ENCODE measurements around the gene DAB2.

DNA sequence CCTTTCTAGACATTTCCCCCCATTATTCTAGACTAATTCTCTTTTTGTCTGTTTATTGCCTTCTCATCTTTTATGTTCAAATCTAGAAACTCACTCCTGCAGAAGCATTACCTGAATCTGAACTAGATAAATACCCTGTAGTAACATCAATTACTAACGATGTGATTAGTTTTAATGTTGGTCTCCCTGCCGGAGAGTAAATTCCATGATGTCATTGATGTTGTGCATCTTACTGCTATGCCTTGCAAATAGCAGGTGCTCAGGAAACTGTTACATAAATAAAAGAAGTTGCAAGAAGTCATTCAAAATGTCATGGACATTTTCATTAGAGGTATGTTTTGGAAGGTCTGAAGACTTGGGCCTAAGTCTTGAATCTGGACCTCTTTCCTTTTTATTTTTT lies 37.5 kb downstream of the DAB2 start:
- TF ChIP-seq, protein P1, sequence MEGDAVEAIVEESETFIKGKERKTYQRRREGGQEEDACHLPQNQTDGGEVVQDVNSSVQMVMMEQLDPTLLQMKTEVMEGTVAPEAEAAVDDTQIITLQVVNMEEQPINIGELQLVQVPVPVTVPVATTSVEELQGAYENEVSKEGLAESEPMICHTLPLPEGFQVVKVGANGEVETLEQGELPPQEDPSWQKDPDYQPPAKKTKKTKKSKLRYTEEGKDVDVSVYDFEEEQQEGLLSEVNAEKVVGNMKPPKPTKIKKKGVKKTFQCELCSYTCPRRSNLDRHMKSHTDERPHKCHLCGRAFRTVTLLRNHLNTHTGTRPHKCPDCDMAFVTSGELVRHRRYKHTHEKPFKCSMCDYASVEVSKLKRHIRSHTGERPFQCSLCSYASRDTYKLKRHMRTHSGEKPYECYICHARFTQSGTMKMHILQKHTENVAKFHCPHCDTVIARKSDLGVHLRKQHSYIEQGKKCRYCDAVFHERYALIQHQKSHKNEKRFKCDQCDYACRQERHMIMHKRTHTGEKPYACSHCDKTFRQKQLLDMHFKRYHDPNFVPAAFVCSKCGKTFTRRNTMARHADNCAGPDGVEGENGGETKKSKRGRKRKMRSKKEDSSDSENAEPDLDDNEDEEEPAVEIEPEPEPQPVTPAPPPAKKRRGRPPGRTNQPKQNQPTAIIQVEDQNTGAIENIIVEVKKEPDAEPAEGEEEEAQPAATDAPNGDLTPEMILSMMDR (IDR thresholded peaks at IDR 0.05; ENCODE audit: poor library complexity, severe bottlenecking) = no peak
- TF ChIP-seq MXI1 (conservative IDR thresholded peaks at IDR 0.05; ENCODE audit: poor library complexity, severe bottlenecking) (no peak), EZH2 (IDR thresholded peaks at IDR 0.05; ENCODE audit: borderline replicate concordance, insufficient read depth, low read length, poor library complexity, severe bottlenecking) (no peak), EP300 (conservative IDR thresholded peaks at IDR 0.05; ENCODE audit: poor library complexity, severe bottlenecking) (no peak), POLR2AphosphoS5 (IDR thresholded peaks at IDR 0.05) (no peak), SMC3 (conservative IDR thresholded peaks at IDR 0.05; ENCODE audit: poor library complexity) (no peak), TAF1 (IDR thresholded peaks at IDR 0.05; ENCODE audit: low read depth) (no peak), RAD21 (conservative IDR thresholded peaks at IDR 0.05) (no peak)
- TF ChIP-seq, protein P2, sequence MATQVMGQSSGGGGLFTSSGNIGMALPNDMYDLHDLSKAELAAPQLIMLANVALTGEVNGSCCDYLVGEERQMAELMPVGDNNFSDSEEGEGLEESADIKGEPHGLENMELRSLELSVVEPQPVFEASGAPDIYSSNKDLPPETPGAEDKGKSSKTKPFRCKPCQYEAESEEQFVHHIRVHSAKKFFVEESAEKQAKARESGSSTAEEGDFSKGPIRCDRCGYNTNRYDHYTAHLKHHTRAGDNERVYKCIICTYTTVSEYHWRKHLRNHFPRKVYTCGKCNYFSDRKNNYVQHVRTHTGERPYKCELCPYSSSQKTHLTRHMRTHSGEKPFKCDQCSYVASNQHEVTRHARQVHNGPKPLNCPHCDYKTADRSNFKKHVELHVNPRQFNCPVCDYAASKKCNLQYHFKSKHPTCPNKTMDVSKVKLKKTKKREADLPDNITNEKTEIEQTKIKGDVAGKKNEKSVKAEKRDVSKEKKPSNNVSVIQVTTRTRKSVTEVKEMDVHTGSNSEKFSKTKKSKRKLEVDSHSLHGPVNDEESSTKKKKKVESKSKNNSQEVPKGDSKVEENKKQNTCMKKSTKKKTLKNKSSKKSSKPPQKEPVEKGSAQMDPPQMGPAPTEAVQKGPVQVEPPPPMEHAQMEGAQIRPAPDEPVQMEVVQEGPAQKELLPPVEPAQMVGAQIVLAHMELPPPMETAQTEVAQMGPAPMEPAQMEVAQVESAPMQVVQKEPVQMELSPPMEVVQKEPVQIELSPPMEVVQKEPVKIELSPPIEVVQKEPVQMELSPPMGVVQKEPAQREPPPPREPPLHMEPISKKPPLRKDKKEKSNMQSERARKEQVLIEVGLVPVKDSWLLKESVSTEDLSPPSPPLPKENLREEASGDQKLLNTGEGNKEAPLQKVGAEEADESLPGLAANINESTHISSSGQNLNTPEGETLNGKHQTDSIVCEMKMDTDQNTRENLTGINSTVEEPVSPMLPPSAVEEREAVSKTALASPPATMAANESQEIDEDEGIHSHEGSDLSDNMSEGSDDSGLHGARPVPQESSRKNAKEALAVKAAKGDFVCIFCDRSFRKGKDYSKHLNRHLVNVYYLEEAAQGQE (IDR thresholded peaks at IDR 0.05; ENCODE audit: borderline replicate concordance) = no peak
